Measurements from ENCODE around the gene TMEM72. TPM values are rescaled to one million over a fixed set of nuclear protein-coding genes. Genes with fewer than 3 reads are reported as not detected.

TMEM72 gene
- total and polyA plus RNA-seq, 2 of the 13 experiments (the other 11 are each of a cell fraction or from before 2014, with no cell fraction given) = 0.04 TPM; not detected in 1

GRCh38 chr10:44960482-44961229 is 49.5 kb downstream of the TMEM72 start (continued):
- TF ChIP-seq LCORL (IDR thresholded peaks at IDR 0.05) (no peak), LCORL (CRISPR knock-in tag; IDR thresholded peaks at IDR 0.05) (0 out of 2 replicates have a peak, but pooled peaks have one; percentile 40), POLR2AphosphoS2 (IDR thresholded peaks at IDR 0.05; ENCODE audit: low read depth, low read length) (no peak), ZNF205 (CRISPR knock-in tag; IDR thresholded peaks at IDR 0.05) (no peak), FOXJ3 (CRISPR knock-in tag; IDR thresholded peaks at IDR 0.05; ENCODE audit: borderline replicate concordance) (0 out of 2 replicates have a peak, but pooled peaks have one; percentile 24), ZNF709 (CRISPR knock-in tag; IDR thresholded peaks at IDR 0.05) (no peak), AHDC1 (CRISPR knock-in tag; IDR thresholded peaks at IDR 0.05; ENCODE audit: borderline replicate concordance) (no peak), DDIT3 (CRISPR knock-in tag; IDR thresholded peaks at IDR 0.05) (no peak), SIX4 (CRISPR knock-in tag; IDR thresholded peaks at IDR 0.05) (no peak), KDM2A (CRISPR knock-in tag; IDR thresholded peaks at IDR 0.05; ENCODE audit: borderline replicate concordance, low read depth) (no peak), MED1 (CRISPR knock-in tag; IDR thresholded peaks at IDR 0.05) (no peak), ISL2 (CRISPR knock-in tag; IDR thresholded peaks at IDR 0.05) (peak; percentile 51; the same call in 1 of the 2 replicates), CHD4 (IDR thresholded peaks at IDR 0.05; ENCODE audit: borderline replicate concordance, low read length) (no peak), SOX5 (CRISPR knock-in tag; IDR thresholded peaks at IDR 0.05; ENCODE audit: borderline replicate concordance) (peak; percentile 12; the same call in 1 of the 2 replicates), FOXP1 (IDR thresholded peaks at IDR 0.05) (no peak), FOXP1 (CRISPR knock-in tag; IDR thresholded peaks at IDR 0.05) (no peak), ZBTB37 (CRISPR knock-in tag; IDR thresholded peaks at IDR 0.05) (no peak), ZNF549 (CRISPR knock-in tag; IDR thresholded peaks at IDR 0.05) (no peak), ARID3A (IDR thresholded peaks at IDR 0.05; ENCODE audit: low read depth, low read length) (no peak), HOXA9 (CRISPR knock-in tag; IDR thresholded peaks at IDR 0.05; ENCODE audit: borderline replicate concordance) (no peak), IRF1 (CRISPR knock-in tag; IDR thresholded peaks at IDR 0.05; ENCODE audit: low read depth) (no peak)
